ENCODE data around the gene KRTAP12-3. TPM values are rescaled to one million over a fixed set of nuclear protein-coding genes. Genes with fewer than 3 reads are reported as not detected.

KRTAP12-3 gene
- total RNA-seq, 1 experiment from 2014 or later, result not detected

GRCh38 chr21:44671911-44672310 is 14.2 kb downstream of the KRTAP12-3 start:
- Histone ChIP-seq H3K4me1 (replicated peaks; ENCODE audit: insufficient read depth) (no peaks in the 10 kb centered on the region), H3K9me2 (ENCODE audit: insufficient read depth) (no peaks in the 10 kb centered on the region), H2AFZ (no peak overlapping the region), H3K27ac (no peak overlapping the region), H3F3A (ENCODE audit: insufficient read depth, low read depth) (no peaks in the 10 kb centered on the region), H4K20me1 (ENCODE audit: insufficient read depth) (no peaks in the 10 kb centered on the region), H3K27me3 (ENCODE audit: insufficient read depth, low read depth) (peaks cover 38% of the 10 kb centered on the region), H3K4me2 (no peak overlapping the region), H3K4me3 (no peak overlapping the region), H3K9me3 (ENCODE audit: insufficient read depth, low read depth) (no peaks in the 10 kb centered on the region), H3K36me3 (ENCODE audit: low read depth) (no peaks in the 10 kb centered on the region), H3K79me2 (ENCODE audit: low read depth) (no peaks in the 10 kb centered on the region)
- intact Hi-C loops (cut with micrococcal nuclease; ENCODE audit: unreplicated experiment), result no loop called here
- CTCF ChIA-PET, result no interaction called here
- POLR2A ChIA-PET (ENCODE audit: unreplicated experiment), result no interaction called here
- TF ChIP-seq EZH2 (IDR thresholded peaks at IDR 0.05; ENCODE audit: low read depth), result no peak
- DNase-seq, result no peak
- BruUV-seq (replicated peaks), result no TSS peak

- Histone ChIP-seq H3K4me1 (replicated peaks; ENCODE audit: insufficient read depth) (no peaks in the 10 kb centered on the region), H3K9me3 (ENCODE audit: insufficient read depth, low read depth) (no peaks in the 10 kb centered on the region), H3F3A (ENCODE audit: insufficient read depth, low read depth) (no peaks in the 10 kb centered on the region), H2AFZ (no peak overlapping the region), H3K27me3 (ENCODE audit: insufficient read depth, low read depth) (peaks cover 72% of the 10 kb centered on the region), H3K79me2 (ENCODE audit: low read depth) (no peaks in the 10 kb centered on the region), H3K27ac (no peak overlapping the region), H3K9me2 (ENCODE audit: insufficient read depth) (no peaks in the 10 kb centered on the region), H3K4me2 (no peak overlapping the region), H4K20me1 (ENCODE audit: insufficient read depth) (no peaks in the 10 kb centered on the region), H3K4me3 (no peak overlapping the region), H3K36me3 (ENCODE audit: low read depth) (no peaks in the 10 kb centered on the region)
- intact Hi-C loops (cut with micrococcal nuclease; ENCODE audit: unreplicated experiment), result no loop called here
- BruUV-seq (replicated peaks), result no TSS peak
- TF ChIP-seq CTCF (conservative IDR thresholded peaks at IDR 0.05) (no peak), EZH2 (IDR thresholded peaks at IDR 0.05; ENCODE audit: low read depth) (no peak)
- ChIA-PET CTCF (no interaction called here), POLR2A (ENCODE audit: unreplicated experiment) (no interaction called here)
- DNase-seq, result no peak
Measured at GRCh38 chr21:44677881-44678280, 20.1 kb downstream of the KRTAP12-3 start.

- no peak overlapping the region for H3K4me3 ChIP-seq
- no peak overlapping the region for H3K4me2 ChIP-seq
- no peaks in the 10 kb centered on the region for H3K9me3 ChIP-seq (ENCODE audit: insufficient read depth, low read depth)
- H2AFZ ChIP-seq, result no peak overlapping the region
- H3F3A ChIP-seq (ENCODE audit: insufficient read depth, low read depth), result no peaks in the 10 kb centered on the region
- no peak overlapping the region for H3K27ac ChIP-seq
- no peaks in the 10 kb centered on the region for H3K79me2 ChIP-seq (ENCODE audit: low read depth)
- TF ChIP-seq EZH2 (IDR thresholded peaks at IDR 0.05; ENCODE audit: low read depth) (no peak), CTCF (conservative IDR thresholded peaks at IDR 0.05) (no peak)
- peaks cover 89% of the 10 kb centered on the region for H3K27me3 ChIP-seq (ENCODE audit: insufficient read depth, low read depth)
- H3K4me1 ChIP-seq (replicated peaks; ENCODE audit: insufficient read depth), result no peaks in the 10 kb centered on the region
- H4K20me1 ChIP-seq (ENCODE audit: insufficient read depth), result no peaks in the 10 kb centered on the region
- ChIA-PET POLR2A (ENCODE audit: unreplicated experiment) (no interaction called here), CTCF (no interaction called here)
- no peak for DNase-seq
- H3K9me2 ChIP-seq (ENCODE audit: insufficient read depth), result no peaks in the 10 kb centered on the region
- BruUV-seq (replicated peaks), result no TSS peak
- no peaks in the 10 kb centered on the region for H3K36me3 ChIP-seq (ENCODE audit: low read depth)
- intact Hi-C loops (cut with micrococcal nuclease; ENCODE audit: unreplicated experiment), result no loop called here
Measured at GRCh38 chr21:44681152-44681551, 23.4 kb downstream of the KRTAP12-3 start.

- DNase-seq, result no peak
- intact Hi-C loops (cut with micrococcal nuclease; ENCODE audit: unreplicated experiment), result no loop called here
- no TSS peak for BruUV-seq (replicated peaks)
- H3K27ac ChIP-seq, result no peak within 1 kb of the TSS
- H4K20me1 ChIP-seq (ENCODE audit: insufficient read depth), result no peaks in the 10 kb centered on the region
- ChIA-PET POLR2A (ENCODE audit: unreplicated experiment) (no interaction called here), CTCF (interaction anchor here (0.5 kb wide), 1 partner anchor 17 kb away, joined by 6 read pairs; no protein-coding TSS in a partner anchor)
- TF ChIP-seq EZH2 (IDR thresholded peaks at IDR 0.05; ENCODE audit: low read depth), result no peak
- TF ChIP-seq CTCF (conservative IDR thresholded peaks at IDR 0.05), result no peak
- H3F3A ChIP-seq (ENCODE audit: insufficient read depth, low read depth), result no peaks in the 10 kb centered on the region
- no peak within 1 kb of the TSS for H3K4me2 ChIP-seq
- no peak within 1 kb of the TSS for H2AFZ ChIP-seq
- H3K4me1 ChIP-seq (replicated peaks; ENCODE audit: insufficient read depth), result no peaks in the 10 kb centered on the region
- no peak within 1 kb of the TSS for H3K4me3 ChIP-seq
- no peaks in the 10 kb centered on the region for H3K9me2 ChIP-seq (ENCODE audit: insufficient read depth)
- H3K9me3 ChIP-seq (ENCODE audit: insufficient read depth, low read depth), result no peaks in the 10 kb centered on the region
- H3K27me3 ChIP-seq (ENCODE audit: insufficient read depth, low read depth), result peaks cover 87% of the 10 kb centered on the region
- H3K79me2 ChIP-seq (ENCODE audit: low read depth), result no peaks in the 10 kb centered on the region
- H3K36me3 ChIP-seq (ENCODE audit: low read depth), result no peaks in the 10 kb centered on the region
Measured at GRCh38 chr21:44681861-44682579, 24.3 kb downstream of the KRTAP12-3 start, which contains the start of gene KRTAP12-1. Gene KRTAP12-1 (minus strand): TSS chr21:44682163. CDS start chr21:44682123, 40 bp downstream.

All from PC-9 (cell line).